ENCODE results near the gene SLC27A6. TPM values are rescaled to one million over a fixed set of nuclear protein-coding genes. Genes with fewer than 3 reads are reported as not detected.
A peak's percentile ranks its signal among the peaks of the same experiment; 100 is the strongest.

SLC27A6 gene
- total RNA-seq, 1 experiment from 2014 or later: not detected

GRCh38 chr5:129063483-129064113, 98.3 kb downstream of the SLC27A6 start:
- DNase-seq (ENCODE audit: low read depth): peak; percentile 2

GRCh38 chr5:129065721-129066120, 100.4 kb downstream of the SLC27A6 start:
- DNase-seq (ENCODE audit: low read depth): no peak

- DNase-seq (ENCODE audit: low read depth): no peak
Measured at GRCh38 chr5:129067745-129068144, 102.5 kb downstream of the SLC27A6 start.

- no peak for DNase-seq (ENCODE audit: low read depth)
Measured at GRCh38 chr5:129069292-129069691, 104.0 kb downstream of the SLC27A6 start.

GRCh38 chr5:129073111-129073510, 107.8 kb downstream of the SLC27A6 start:
- no peak for DNase-seq (ENCODE audit: low read depth)

- no peak for DNase-seq (ENCODE audit: low read depth)
Measured at GRCh38 chr5:129074903-129075302, 109.6 kb downstream of the SLC27A6 start.

- DNase-seq (ENCODE audit: low read depth): no peak
Measured at GRCh38 chr5:129077433-129078075, 112.3 kb downstream of the SLC27A6 start.

- DNase-seq (ENCODE audit: low read depth): no peak
Measured at GRCh38 chr5:129078247-129078646, 113.0 kb downstream of the SLC27A6 start.

GRCh38 chr5:129078660-129079059, 113.4 kb downstream of the SLC27A6 start:
- DNase-seq (ENCODE audit: low read depth): no peak

- no peak for DNase-seq (ENCODE audit: low read depth)
Measured at GRCh38 chr5:129079496-129079895, 114.2 kb downstream of the SLC27A6 start.

GRCh38 chr5:129080766-129081165, 115.5 kb downstream of the SLC27A6 start:
- no peak for DNase-seq (ENCODE audit: low read depth)

GRCh38 chr5:129082225-129083136, 117.2 kb downstream of the SLC27A6 start:
- DNase-seq (ENCODE audit: low read depth): no peak

Other genes starting within 250 kb of the SLC27A6 start
- 15.9 and 21.0 TPM in 2 replicates for gene ISOC1, start 129.3 kb downstream of the SLC27A6 start, total RNA-seq (2014; rRNA removed; shearing (Covaris generic))